ENCODE data around the gene CCNE1.

DNA sequence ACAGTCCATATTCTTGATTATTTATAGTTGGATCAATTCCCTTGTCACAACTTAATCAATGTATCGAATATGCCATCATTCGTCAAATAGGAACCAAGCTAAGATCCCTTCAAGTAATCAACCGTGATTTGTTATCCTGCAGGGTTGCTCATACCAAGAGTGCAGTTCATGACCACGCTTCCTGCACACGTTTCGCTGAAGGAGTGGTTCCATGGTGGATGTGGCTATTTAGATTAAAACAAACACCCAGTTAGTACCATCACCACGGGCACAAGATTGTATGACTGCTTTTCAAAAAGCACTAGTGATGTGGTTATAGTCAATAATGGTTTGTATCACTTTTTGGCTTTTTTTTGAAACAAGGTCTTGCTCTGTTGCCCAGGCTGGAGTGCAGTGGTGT is 41.1 kb upstream of the CCNE1 start:
- no peak for TF ChIP-seq POLR2A (IDR thresholded peaks at IDR 0.05)
- TF ChIP-seq, protein P1, sequence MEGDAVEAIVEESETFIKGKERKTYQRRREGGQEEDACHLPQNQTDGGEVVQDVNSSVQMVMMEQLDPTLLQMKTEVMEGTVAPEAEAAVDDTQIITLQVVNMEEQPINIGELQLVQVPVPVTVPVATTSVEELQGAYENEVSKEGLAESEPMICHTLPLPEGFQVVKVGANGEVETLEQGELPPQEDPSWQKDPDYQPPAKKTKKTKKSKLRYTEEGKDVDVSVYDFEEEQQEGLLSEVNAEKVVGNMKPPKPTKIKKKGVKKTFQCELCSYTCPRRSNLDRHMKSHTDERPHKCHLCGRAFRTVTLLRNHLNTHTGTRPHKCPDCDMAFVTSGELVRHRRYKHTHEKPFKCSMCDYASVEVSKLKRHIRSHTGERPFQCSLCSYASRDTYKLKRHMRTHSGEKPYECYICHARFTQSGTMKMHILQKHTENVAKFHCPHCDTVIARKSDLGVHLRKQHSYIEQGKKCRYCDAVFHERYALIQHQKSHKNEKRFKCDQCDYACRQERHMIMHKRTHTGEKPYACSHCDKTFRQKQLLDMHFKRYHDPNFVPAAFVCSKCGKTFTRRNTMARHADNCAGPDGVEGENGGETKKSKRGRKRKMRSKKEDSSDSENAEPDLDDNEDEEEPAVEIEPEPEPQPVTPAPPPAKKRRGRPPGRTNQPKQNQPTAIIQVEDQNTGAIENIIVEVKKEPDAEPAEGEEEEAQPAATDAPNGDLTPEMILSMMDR (IDR thresholded peaks at IDR 0.05): no peak

All from Peyer's patch (tissue), 4 donors.